ENCODE results near the gene HAPLN1.
"Not testable (repeated sequence)": the region's sequence is repeated elsewhere in the genome, so short reads cannot be mapped to it uniquely, and the experiment has no call there.

The HAPLN1 gene

DNA sequence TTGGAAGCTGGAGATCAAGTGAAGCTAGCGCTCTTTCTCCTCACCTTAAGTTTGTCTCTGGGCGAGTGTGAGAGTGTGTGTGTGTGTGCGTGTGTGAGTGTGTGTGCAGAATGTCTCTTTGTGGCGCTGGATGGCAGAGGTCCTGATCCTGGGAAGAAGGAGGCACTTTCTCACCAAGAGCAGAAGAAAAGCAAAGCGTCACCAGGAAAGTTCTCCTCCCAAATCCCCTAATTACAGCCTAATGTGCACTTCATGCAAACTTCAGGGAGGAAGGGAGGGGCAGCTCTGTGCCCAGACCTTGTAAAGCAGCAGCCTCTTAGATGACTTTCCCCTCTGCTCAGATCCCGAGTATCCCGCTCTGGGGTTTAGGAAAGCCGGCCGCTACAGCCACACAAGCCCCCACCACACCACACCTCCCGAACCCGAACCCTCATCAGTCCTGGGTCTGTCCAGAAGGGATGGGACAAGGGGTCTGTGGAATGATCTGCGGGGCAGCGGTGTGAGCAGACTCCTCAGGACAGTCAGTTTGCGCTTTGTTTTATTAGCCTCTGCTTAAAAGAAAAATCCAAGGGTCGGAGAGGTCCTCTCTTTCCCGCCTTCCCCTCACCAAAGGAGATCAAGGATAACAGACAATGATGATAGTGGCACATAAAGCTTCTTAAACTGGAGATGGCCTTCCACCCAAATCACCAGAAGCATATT, at the start of gene HAPLN1:
TSS of gene HAPLN1 (minus strand) at position 20 of the 702 bp plus-strand sequence. CDS start 47,332 bp downstream, outside the sequence.
- no peak for DNase-seq (ENCODE audit: low spot score)

DNA sequence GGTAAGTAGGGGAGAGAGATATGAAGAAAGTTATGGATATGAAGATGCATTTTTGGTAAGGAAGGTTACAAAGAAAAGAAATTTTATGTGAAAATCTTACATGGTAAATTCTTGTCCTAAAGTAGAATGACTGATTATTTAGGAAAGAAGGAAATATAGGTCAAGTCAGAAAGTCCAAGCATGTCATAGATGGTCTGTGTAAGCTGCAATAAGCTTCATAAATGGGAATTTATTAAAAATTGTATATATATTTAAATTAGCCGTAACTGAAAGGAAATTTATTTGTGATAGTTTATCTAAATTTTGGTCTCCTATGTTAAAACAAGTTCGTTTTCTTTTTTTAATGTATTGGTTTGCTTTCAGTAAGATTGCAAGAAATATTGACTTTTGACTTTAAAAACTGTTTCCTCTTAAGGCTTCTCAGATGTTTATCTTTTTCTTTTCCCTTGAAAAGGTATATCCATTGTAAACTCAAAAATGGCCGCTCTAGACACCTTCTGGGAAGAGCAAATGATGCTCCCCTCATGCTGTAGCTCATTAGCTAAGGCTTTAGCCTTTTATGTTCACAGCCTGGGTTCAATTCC, 46.8 kb upstream of the HAPLN1 start:
- DNase-seq (ENCODE audit: low spot score) = no peak

DNA sequence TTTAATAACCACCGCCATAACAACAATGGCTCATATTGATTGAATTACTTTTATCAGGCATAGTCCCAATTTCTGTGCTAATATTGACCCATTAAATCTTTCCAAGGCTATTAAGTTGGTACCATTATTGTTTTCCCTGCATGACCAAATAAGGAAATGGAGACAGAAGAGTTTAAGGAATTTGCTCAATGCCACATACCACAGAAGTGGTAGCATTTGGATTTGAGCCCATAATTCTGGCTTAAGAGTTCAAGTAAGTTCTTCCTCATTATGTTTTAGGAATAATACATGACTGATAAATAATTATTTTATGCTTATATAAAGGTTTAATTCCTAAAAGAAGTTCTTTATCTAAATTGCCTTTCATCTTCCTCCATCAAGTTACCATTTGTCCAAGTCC, 43.4 kb upstream of the HAPLN1 start:
- DNase-seq (ENCODE audit: low spot score) = no peak

DNA sequence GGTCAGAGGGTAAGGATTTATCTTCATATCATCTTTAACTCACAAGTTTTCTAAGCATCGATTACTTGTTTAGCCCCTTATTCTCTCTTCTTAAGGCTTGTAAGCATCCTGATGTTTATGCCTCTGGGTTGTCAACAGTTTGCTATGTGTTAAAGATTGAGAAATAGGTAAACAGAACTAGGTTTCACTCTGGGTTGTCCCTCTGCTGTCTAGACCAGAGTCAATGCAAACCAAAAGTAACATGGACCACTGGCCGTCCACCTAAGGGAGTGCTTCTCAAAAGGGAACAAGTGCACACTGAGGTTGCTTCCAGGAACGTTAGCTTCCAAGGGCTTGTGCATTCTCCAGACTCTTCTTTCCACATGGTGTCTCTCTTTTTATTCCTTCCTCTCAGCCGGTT, 39.9 kb upstream of the HAPLN1 start:
- DNase-seq (ENCODE audit: low spot score) = no peak

DNA sequence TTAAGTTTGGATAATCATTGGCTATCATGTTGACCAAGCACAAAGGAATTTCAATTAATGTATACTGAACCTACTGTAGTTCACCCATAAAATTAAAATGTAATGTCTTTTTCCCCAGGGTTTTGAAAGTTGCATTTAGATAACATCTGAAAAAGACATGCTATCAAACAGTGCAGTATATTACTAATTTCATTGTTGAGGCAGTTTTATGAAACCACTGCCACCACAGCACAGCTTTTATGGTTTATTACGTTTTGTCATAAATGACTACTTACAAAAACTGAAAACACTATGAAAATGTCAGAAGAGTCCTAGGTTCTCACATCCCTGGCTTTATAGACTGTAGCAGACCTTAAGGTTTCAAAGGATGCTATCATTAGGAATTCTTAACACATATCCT, 32.0 kb upstream of the HAPLN1 start:
- DNase-seq (ENCODE audit: low spot score) = no peak

DNA sequence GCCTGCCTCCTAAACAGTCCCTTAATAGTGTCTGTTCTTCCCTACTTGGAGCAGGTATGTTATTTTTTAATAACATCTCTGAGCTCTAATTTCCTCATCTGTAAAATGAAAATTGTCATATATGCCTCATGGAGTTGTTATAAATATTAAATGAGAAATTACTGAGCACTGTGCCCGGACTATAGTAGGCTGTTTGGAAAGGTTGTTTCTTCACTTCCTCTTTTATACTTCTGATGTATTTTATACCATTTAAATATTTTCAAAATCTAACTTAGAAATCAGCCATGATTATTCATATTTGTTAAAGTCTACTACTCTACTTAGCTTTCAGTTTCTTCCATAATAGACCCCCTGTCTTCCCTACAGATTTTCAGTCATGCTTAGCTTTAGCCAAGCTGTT, 30.5 kb upstream of the HAPLN1 start:
- DNase-seq (ENCODE audit: low spot score) = no peak

DNA sequence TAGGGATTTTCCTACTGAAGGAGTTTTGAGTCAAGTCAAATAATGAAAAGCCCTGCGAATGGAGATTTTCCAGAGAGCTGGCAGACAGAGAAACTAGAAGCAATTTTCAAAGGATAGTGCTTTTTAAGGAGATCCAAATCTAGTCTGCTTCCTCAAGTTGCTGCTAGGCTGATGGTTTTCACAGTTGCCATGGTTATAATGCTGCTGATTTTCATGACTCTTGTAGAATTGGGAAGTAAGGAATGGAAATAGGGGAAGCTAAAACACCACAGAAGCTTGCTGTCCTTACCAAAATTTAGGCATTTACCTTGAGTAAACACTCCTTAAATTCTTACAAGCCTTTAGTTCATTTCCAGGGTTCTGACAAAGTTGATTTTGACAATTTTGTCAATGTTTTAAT, 30.1 kb upstream of the HAPLN1 start:
- no peak for DNase-seq (ENCODE audit: low spot score)

DNA sequence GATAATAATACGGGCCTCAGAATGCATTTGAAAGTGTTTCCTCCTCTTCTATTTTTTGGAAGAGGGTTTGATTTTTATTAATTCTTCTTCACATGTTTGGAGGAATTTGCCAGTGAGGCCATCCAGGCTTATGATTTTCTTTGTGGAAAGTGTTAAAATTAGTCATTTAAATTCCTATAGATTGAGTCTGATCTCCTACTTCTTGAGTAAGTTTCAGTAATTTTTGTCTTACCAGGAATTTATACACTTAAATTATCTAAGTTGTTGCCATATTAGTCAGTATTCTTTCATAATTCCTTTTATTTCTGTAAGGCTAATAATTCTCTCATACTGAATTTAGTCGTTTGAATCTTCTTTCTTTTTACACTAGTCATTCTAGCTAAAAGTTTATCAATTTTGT, 25.2 kb upstream of the HAPLN1 start:
- no peak for DNase-seq (ENCODE audit: low spot score)

DNA sequence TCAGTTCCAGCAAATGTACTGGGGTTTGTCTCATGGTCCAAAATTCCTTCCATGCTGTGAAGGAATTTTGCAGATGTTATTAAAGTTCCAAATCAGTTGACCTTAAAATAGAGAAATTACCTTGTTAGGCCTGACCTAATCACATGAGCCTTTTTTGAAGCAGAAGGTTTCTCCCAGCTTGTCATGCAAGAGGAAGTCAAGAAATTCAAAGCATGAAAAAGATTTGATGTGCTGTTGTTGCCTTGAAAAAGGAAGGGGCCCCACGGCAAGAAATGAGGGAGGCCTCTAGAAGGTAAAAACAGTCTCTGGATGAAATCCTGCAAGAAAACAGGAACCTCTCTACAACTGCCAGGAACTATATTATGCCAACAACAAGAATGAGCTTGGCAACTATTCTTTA, 24.2 kb upstream of the HAPLN1 start:
- no peak for DNase-seq (ENCODE audit: low spot score)

DNA sequence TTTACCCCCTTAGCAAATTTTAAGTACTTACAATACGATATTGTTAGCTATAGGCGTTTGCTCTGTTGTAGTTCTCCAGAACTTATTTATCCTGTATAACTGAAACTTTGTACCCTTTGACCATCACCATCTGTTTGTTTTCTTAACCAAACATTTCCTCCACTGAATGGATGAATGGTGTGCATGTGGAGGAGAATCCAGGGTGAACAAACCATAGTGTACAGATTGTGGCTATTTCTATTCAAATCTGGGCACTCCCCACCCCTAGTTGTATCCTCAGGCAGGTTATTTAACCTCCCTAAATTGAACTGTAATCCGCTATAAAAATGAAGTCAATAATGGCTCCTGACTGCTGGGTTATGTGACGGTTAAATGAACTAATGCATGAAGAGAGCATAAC, 21.4 kb upstream of the HAPLN1 start:
- DNase-seq (ENCODE audit: low spot score) = no peak

DNA sequence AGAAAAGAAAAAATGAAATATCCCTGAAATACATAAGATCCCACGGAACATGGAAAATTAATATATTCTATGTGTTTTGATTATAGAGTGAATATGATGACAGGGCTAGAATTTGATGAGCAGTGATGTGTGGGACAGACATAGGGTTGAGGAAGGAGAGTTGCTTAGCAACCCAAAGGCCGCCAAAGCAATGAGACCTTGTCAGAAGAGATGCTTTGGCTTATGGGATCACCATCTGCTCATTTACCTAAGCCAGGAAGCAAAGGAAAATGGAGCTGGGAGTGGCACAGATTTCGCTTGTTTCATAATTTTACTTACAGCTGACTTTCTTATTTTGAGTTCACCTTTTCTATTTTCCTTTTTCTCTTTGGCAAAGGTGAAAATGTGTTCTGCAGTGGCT, 20.9 kb upstream of the HAPLN1 start:
- DNase-seq (ENCODE audit: low spot score) = no peak

DNA sequence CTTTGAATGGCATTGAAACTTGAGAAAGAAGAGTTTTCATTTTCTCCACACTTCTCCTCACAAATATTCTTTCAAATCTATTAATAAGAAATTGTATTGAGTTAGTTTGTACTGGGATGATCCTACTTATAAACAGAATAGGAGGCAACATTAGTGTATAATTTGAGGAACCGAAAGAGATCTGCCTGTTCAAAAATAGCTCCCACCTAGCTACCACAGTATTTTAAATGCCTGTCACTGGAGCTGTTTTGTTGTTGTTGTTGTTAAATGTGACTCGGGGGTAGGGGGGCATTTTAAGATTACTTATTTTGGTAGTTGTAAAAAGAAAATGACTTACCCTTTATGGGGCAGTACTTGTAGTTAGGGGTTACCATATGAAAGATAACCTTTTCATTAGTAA, 20.1 kb upstream of the HAPLN1 start:
- DNase-seq (ENCODE audit: low spot score) = no peak

DNA sequence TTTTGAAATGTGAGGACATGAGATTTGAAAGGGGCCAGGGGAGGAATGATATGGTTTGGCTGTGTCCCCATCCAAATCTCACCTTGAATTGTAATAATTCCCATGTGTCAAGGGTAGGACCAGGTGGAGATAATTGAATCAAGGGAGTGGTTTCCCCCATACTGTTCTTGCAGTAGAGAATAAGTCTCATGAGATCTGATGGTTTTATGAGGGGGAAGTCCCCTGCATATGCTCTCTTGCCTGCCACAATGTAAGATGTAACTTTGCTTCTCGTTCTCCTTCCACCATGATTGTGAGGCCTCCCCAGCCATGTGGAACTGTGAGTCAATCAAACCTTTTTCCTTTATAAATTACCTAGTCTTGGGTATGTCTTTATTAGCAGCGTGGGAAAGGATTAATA, 15.5 kb upstream of the HAPLN1 start:
- not testable (repeated sequence) for DNase-seq (ENCODE audit: low spot score)

DNA sequence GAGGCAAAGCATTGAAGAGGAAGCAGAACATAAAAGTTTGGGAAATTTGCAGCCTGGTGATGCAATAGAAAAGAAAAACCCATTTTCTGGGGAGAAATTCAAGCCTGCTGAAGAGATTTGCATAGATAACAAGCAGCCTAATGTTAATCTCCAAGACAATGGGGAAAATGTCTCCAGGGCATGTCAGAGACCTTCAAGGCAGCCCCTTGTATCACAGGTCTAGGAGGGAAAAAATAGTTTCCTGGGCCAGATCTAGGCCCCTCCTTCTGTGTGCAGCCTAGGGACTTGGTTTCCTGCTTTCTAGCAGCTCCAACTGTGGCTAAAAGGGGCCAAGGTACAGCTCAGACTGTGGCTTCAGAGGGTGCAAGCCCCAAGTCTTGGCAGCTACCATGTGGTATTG, 14.4 kb upstream of the HAPLN1 start:
- not testable (repeated sequence) for DNase-seq (ENCODE audit: low spot score)

DNA sequence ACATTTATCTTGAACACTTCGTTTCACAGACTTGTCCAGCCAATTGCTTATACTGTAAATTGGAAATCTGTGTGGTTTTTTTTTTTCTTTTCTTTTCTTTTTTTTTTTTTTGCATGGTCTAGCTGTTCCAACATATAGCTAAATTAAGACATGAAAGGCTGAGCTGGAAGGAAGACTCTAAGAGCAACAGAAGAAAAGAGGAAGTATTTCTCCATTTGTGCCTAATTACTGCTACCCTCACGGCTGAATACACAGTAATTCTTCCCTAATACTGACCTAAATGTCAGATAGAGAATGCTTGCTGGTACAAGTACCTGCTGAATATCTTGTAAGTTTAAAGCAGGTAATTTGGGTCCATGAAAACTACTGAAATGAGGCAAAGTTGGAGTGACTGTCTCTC, 11.0 kb upstream of the HAPLN1 start:
- no peak for DNase-seq (ENCODE audit: low spot score)

DNA sequence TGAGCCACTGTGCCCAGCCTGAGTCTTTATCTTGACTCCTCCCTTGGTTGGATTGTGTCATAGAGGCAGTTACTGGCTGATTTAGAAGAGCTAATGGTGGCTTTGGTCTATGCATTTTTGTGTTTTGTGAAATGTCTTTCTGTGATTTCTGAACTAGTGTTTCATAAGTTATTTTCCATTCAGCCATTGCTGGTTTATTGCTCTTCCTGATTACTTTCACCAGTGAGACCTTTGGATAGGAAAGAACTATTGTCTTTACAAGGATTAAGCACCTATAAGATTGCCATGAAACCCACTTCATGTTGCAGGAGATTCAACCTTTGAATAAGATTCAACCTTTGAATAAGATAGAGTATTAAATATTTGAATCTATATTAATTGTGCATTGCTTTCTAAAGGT, 8.7 kb upstream of the HAPLN1 start:
- DNase-seq (ENCODE audit: low spot score) = no peak

DNA sequence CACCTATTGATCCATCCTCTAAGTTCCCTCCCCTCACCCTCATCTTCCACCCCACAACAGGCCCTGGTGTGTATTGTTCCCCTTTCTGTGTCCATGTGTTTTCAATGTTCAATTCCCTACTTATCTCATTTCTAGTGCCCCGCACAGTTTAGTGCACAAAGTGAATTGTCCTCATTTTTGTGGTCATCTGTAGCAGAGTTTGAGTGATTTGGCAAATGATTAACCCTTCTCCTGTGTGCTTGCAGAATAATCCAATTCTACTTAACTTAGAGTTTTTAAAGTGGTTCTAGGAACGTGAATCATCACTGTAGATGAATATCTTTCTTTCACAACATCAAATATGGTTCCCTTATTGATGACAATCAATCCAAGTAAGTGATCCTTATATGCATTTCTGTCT, 6.3 kb upstream of the HAPLN1 start:
- no peak for DNase-seq (ENCODE audit: low spot score)

DNA sequence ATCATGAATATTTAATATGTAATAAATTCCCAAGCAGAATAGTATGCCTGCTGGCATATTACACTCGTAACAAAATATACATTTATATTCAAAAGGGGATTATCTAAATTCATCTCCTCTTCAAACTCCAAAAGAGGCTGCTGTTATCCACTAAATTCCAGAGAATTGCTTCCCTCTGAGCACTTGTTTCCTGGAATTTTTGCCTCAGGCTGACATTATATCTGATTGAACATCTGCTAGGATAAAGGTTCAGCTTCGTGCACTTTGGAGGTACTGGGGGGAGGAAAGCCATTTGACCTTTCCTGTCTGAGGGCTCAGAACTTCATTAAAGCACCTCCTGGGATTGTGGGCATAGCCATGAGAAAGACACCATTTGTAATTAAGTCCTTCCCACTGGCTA, 4.3 kb upstream of the HAPLN1 start:
- DNase-seq (ENCODE audit: low spot score) = no peak

DNA sequence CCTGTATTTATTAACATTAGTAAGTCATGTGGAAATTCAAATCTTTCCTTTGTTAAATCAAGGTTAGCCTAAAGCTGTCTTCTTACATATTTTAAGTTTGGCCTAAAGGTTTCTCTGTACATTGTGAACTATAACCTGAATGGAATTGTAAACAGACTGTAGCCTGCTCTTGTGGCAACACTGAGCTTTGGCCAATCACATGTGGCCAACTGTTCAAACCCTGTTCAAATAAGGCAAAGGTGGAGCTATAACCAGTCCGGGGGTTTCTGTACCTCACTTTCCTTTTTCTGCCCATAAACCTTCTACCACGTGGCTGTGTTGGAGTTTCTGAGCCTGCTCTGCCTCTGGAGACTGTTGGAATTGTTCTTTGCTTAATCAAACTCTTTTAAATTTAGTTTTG, 3.3 kb upstream of the HAPLN1 start:
- no peak for DNase-seq (ENCODE audit: low spot score)

DNA sequence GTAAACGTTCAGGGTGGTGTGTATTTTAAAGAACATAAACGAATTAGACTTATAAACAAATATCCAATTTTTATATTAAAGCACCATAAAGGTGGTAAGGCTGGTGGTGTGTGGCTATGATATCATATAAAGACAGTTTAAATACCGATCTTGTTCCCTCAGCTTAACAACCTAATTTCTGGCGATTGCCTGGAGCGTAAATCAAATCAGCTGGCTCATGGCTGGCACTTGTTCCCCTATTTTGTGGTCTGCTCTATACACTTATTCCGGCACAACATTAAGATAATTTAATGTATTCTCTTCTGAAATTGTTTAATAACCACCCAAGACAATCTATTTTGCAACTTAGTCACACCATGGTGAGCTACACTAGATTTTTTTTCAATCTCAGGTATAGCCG, 2.4 kb upstream of the HAPLN1 start:
- DNase-seq (ENCODE audit: low spot score) = no peak

DNA sequence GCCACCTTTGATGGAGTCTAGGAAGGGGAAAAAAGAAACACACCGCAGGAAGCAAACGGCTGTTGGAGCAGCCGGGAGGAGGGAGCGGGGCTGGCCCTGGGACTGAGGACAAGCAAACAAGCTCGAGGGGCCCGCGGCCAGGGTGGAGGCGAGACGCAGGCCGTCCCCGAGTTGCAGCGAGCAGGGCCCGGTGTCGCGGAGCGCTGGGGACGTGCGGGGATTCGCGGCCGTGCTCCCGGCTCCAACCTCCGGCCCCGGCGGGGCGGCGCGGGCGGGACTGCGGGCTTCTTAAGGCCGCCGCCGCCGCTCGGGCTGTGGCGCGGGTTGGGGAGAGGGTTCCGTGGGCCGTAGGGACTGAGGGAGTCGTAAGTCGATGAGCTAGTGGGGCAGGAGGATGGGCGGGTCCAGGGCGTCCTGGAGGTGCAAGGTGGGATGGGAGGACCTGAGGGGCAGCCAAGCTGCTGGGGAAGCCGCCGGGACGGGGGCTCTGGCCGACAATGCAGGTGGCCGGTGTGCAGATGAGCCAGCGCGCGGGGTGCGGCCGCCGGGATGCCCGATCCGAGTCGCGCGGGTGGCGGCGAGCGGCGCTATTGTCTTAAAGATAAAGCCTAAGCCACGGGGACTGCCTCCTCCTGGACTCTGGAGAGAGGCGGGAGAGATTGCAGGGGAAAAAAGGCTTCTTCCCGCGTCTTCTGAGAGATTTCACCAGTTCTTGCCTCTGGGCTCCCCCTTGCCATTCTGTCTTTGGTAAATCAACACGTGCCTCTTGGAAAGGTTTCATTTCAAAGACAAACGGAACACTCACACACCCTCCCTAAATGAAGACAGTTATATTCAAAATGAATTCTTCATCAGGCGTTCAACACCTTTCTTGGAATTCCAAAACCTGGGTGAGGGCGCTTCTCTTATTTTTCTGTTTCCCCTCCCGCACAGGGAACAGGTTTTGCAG, 1.6 kb upstream of the HAPLN1 start:
- DNase-seq (ENCODE audit: low spot score) = peak; percentile 2

DNA sequence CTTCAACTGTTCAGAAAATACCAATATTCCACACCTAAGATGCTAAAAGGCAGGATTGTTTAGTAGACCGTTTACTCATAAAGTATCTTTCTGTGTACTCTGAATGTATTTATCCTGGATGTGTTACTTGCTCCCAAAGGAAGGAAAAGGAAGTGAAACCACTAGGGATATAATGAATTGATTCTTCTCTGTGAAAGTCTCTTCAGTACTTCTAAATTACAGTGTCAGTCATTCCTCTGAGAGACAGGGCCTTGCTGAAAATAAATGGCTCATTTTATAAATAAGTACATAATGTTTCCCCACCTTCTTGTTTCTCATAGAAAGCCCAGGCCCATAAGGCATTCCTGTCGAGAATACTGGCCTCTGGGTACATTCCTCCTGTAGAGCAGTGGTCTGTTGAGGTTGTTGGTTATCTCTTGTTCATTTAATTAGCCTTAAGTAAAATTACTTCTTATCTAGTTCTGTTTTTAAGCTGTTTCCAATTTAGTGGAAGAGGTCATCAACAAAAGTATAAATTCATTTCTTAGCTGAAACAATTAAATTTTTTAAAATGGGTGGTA, 1.6 kb downstream of the HAPLN1 start:
- DNase-seq (ENCODE audit: low spot score) = no peak

All from activated CD4-positive, alpha-beta T cell treated with anti-CD3 and anti-CD28 coated beads, Interleukin-2, Interleukin-4, amounts not matched to agents 100 ng/mL and 50 ng/mL, durations not matched to agents 16 hours and 8 hours (primary cell).